Measurements from ENCODE around the gene RBMS3. TPM values are rescaled to one million over a fixed set of nuclear protein-coding genes. Genes with fewer than 3 reads are reported as not detected.
A peak's percentile ranks its signal among the peaks of the same experiment; 100 is the strongest.

Gene RBMS3
- total RNA-seq, 4 donors from 2014 or later, result 116 to 171 (median 152) TPM

GRCh38 chr3:29329986-29330890 is 49.4 kb downstream of the RBMS3 start:
- no peaks in the 10 kb centered on the region for H3K27me3 ChIP-seq
- H3K36me3 ChIP-seq, result no peaks in the 10 kb centered on the region
- peak overlapping the region in 2 of 3 donors; percentile 27 to 70 for H3K27ac ChIP-seq
- DNase-seq, result no peak
- no peaks in the 10 kb centered on the region for H3K9me3 ChIP-seq
- 91 to 94% methylated on average over 4 of the region's 4 CpGs for WGBS, 2 donors
- intact Hi-C loops (cut with DNase I), result no loop called here
- TF ChIP-seq POLR2A (IDR thresholded peaks at IDR 0.05), result no peak
- no peak for TF ChIP-seq CTCF (IDR thresholded peaks at IDR 0.05)
- no peak overlapping the region for H3K4me3 ChIP-seq (replicated peaks in 1 of 3)
- peaks cover 22 to 50% of the 10 kb centered on the region in 2 donors for H3K4me1 ChIP-seq

DNA sequence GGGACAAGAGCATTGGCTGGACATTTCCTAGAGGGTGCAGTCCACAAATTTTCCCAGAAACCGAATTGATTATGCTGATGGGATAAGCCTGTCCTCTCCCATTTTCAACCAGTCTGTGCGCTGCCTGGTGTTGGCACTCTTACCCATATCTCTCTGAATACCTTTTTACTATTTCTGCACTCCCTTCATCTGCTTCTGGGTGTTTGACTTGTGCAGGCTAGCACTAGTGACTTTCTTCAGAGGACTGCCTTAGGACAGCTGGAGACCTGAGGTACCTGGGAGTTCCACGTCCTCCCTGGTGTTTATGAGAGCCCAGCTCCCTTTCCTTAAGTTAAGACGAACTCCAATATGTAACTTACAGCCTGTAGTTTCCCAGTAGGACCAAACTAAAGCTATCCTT is 50.2 kb downstream of the RBMS3 start:
- H3K27me3 ChIP-seq, result no peaks in the 10 kb centered on the region
- WGBS, 2 donors, result 90 to 95% methylated on average over 4 of the region's 4 CpGs
- H3K4me3 ChIP-seq (replicated peaks in 1 of 3), result no peak overlapping the region
- no peaks in the 10 kb centered on the region for H3K9me3 ChIP-seq
- peaks cover 28 to 55% of the 10 kb centered on the region in 2 donors for H3K4me1 ChIP-seq
- DNase-seq, result no peak
- intact Hi-C loops (cut with DNase I), result no loop called here
- TF ChIP-seq POLR2A (IDR thresholded peaks at IDR 0.05), result no peak
- H3K27ac ChIP-seq, result peak overlapping the region in 2 of 3 donors; percentile 27 to 70
- H3K36me3 ChIP-seq, result no peaks in the 10 kb centered on the region

- no peak for TF ChIP-seq CTCF (IDR thresholded peaks at IDR 0.05)
- no peak for TF ChIP-seq POLR2A (IDR thresholded peaks at IDR 0.05)
- H3K4me1 ChIP-seq, result peaks cover 34 to 61% of the 10 kb centered on the region in 2 donors
- no peak overlapping the region for H3K4me3 ChIP-seq (replicated peaks in 1 of 3)
- WGBS, 2 donors, result 59 to 62% methylated on average over 5 of the region's 5 CpGs
- peak overlapping the region; percentile 27 to 70 (median 34) for H3K27ac ChIP-seq
- H3K9me3 ChIP-seq, result no peaks in the 10 kb centered on the region
- intact Hi-C loops (cut with DNase I), result no loop called here
- H3K36me3 ChIP-seq, result no peaks in the 10 kb centered on the region
- no peak for DNase-seq
- H3K27me3 ChIP-seq, result no peaks in the 10 kb centered on the region
These were observed 50.8 kb downstream of the RBMS3 start for GRCh38 chr3:29331456-29332194.

DNA sequence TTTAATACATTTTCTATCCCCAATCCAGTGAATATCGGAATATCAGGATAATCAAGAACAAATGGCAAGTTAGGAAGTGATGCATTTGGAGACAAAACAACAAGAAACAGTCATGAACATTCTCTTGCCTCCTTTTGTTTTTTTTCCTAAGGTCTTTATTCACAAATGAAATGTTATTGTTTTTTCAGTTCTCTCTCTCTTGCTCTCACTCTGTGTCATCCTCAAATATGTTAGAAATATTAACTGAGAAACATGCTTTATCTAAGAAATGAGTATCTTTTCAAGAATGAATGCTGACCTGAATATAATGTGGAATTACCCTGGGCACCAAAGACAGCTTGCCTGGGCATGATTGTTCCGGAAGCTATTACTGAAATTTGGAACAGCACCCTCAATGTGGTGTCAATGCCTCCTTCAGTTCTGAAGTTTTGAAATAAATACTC is 51.3 kb downstream of the RBMS3 start:
- Histone ChIP-seq H3K27me3 (no peaks in the 10 kb centered on the region), H3K4me1 (peaks cover 37 to 66% of the 10 kb centered on the region in 2 donors), H3K36me3 (no peaks in the 10 kb centered on the region), H3K9me3 (no peaks in the 10 kb centered on the region), H3K4me3 (replicated peaks in 1 of 3) (no peak overlapping the region), H3K27ac (peak overlapping the region; percentile 27 to 70 (median 34))
- no peak for DNase-seq
- 76 to 80% methylated on average over 2 of the region's 2 CpGs for WGBS, 2 donors
- intact Hi-C loops (cut with DNase I), result no loop called here
- TF ChIP-seq POLR2A (IDR thresholded peaks at IDR 0.05) (no peak), CTCF (IDR thresholded peaks at IDR 0.05) (no peak)

- Histone ChIP-seq H3K36me3 (no peaks in the 10 kb centered on the region), H3K27ac (peak overlapping the region in 1 of 3 donors; percentile 91), H3K27me3 (no peaks in the 10 kb centered on the region), H3K9me3 (no peaks in the 10 kb centered on the region), H3K4me3 (replicated peaks in 1 of 3) (no peak overlapping the region), H3K4me1 (peaks cover 45 to 79% of the 10 kb centered on the region in 2 donors)
- 79 to 87% methylated on average over 3 of the region's 3 CpGs for WGBS, 2 donors
- TF ChIP-seq CTCF (IDR thresholded peaks at IDR 0.05), result no peak
- no peak for TF ChIP-seq POLR2A (IDR thresholded peaks at IDR 0.05)
- DNase-seq, result no peak
- intact Hi-C loops (cut with DNase I), result no loop called here
These were observed 52.7 kb downstream of the RBMS3 start for GRCh38 chr3:29333576-29333975.

Data from thyroid gland (tissue), 4 donors.